Stimulated activated CD8-positive, alpha-beta memory T cell treated with anti-CD3 and anti-CD28 coated beads, Interleukin-4, amount 100 ng/mL, for 48 hours (primary cell): ENCODE data around the gene CTNNA3.

Experiments
- DNase-seq: peaks from one replicate; pipeline ENCODE4 v3.0.0-alpha.2; 2020

Gene CTNNA3

GRCh38 chr10:66795866-66796265 lies 900.1 kb downstream of the CTNNA3 start:
- DNase-seq, result no peak

GRCh38 chr10:66792441-66792840 lies 903.6 kb downstream of the CTNNA3 start:
- DNase-seq, result no peak

GRCh38 chr10:66788178-66788987 lies 907.6 kb downstream of the CTNNA3 start:
- no peak for DNase-seq

GRCh38 chr10:66786709-66787108 lies 909.3 kb downstream of the CTNNA3 start:
- no peak for DNase-seq

GRCh38 chr10:66784770-66785169 lies 911.2 kb downstream of the CTNNA3 start:
- no peak for DNase-seq

GRCh38 chr10:66783316-66783715 lies 912.7 kb downstream of the CTNNA3 start:
- DNase-seq, result no peak

GRCh38 chr10:66782776-66783175 lies 913.2 kb downstream of the CTNNA3 start:
- DNase-seq, result no peak

- no peak for DNase-seq
Observed at GRCh38 chr10:66782144-66782543, 913.9 kb downstream of the CTNNA3 start.

- no peak for DNase-seq
Observed at GRCh38 chr10:66780796-66781195, 915.2 kb downstream of the CTNNA3 start.

GRCh38 chr10:66778351-66778750 lies 917.6 kb downstream of the CTNNA3 start:
- DNase-seq, result no peak

- no peak for DNase-seq
Observed at GRCh38 chr10:66777665-66778064, 918.3 kb downstream of the CTNNA3 start.

- no peak for DNase-seq
Observed at GRCh38 chr10:66773472-66773817, 922.5 kb downstream of the CTNNA3 start.

GRCh38 chr10:66772548-66773471 lies 923.2 kb downstream of the CTNNA3 start:
- DNase-seq, result no peak

- no peak for DNase-seq
Observed at GRCh38 chr10:66767707-66768106, 928.3 kb downstream of the CTNNA3 start.

- no peak for DNase-seq
Observed at GRCh38 chr10:66762218-66762729, 933.7 kb downstream of the CTNNA3 start.

- no peak for DNase-seq
Observed at GRCh38 chr10:66760941-66761340, 935.1 kb downstream of the CTNNA3 start.

GRCh38 chr10:66755474-66755873 lies 940.5 kb downstream of the CTNNA3 start:
- DNase-seq, result no peak

- DNase-seq, result no peak
Observed at GRCh38 chr10:66752714-66753113, 943.3 kb downstream of the CTNNA3 start.

- no peak for DNase-seq
Observed at GRCh38 chr10:66748217-66748616, 947.8 kb downstream of the CTNNA3 start.

- no peak for DNase-seq
Observed at GRCh38 chr10:66747451-66747850, 948.5 kb downstream of the CTNNA3 start.

GRCh38 chr10:66746711-66747110 lies 949.3 kb downstream of the CTNNA3 start:
- no peak for DNase-seq

- DNase-seq, result no peak
Observed at GRCh38 chr10:66746246-66746645, 949.7 kb downstream of the CTNNA3 start.

- no peak for DNase-seq
Observed at GRCh38 chr10:66744915-66745314, 951.1 kb downstream of the CTNNA3 start.

- DNase-seq, result no peak
Observed at GRCh38 chr10:66737241-66737640, 958.8 kb downstream of the CTNNA3 start.
